Gastrocnemius medialis (tissue), 4 donors: Measurements from ENCODE around the gene MAVS. TPM values are rescaled to one million over a fixed set of nuclear protein-coding genes. Genes with fewer than 3 reads are reported as not detected.

Source experiments
- ATAC-seq, 2 donors: fragments of 150-250 bp; one replicate each; pipeline ENCODE4 v1.9.1; 2016
- DNase-seq, 2 donors: peaks; one replicate each; pipeline ENCODE4 v3.0.0-alpha.2; 2019
- H3K27ac ChIP-seq, 4 donors: fragments of 200-600 bp; sonication (generic); 1 replicate in 1 of 4; 2 replicates in 3 of 4; pipeline ENCODE4 v1.5.1; 2016 to 2018; ENCODE audit warnings: mild to moderate bottlenecking in 2 of 4, moderate library complexity in 1 of 4
- H3K27me3 ChIP-seq, 3 donors: fragments of 200-600 bp; sonication (generic) in 2 of 3; 1 replicate in 1 of 3; 2 replicates in 2 of 3; pipeline versions ENCODE4 v1.5.1 to v1.6.0; 2016 to 2019; ENCODE audit warnings: mild to moderate bottlenecking in 1 of 3, moderate library complexity in 1 of 3
- H3K36me3 ChIP-seq, 2 donors: fragments of 200-600 bp; sonication (generic) in 1 of 2; one replicate each; pipeline ENCODE4 v1.5.1; 2017 to 2018
- H3K4me1 ChIP-seq, 2 donors: fragments of 200-600 bp; sonication (generic) in 1 of 2; one replicate each; pipeline ENCODE4 v1.5.1; 2016 to 2017; ENCODE audit warnings: mild to moderate bottlenecking in 2 of 2
- H3K4me3 ChIP-seq, 4 donors: fragments of 200-600 bp; sonication (generic) in 3 of 4; 1 replicate in 1 of 4; 2 replicates in 3 of 4; pipeline ENCODE4 v1.5.1; 2016 to 2019; ENCODE audit warnings: mild to moderate bottlenecking in 2 of 4
- H3K9me3 ChIP-seq, 3 donors: fragments of 200-600 bp; sonication (generic) in 2 of 3; 1 replicate in 1 of 3; 2 replicates in 2 of 3; pipeline ENCODE4 v1.5.1; 2016 to 2019
- CTCF ChIP-seq, 5 experiments: fragments of 450-650 bp in 3 of 5; fragments of 200-600 bp in 2 of 5; sonication (generic) in 2 of 5; IDR thresholded peaks in 4 of 5; conservative IDR thresholded peaks in 1 of 5; 1 replicate in 4 of 5; 2 replicates in 1 of 5; pipeline ENCODE4 v1.5.1; 2016 to 2019; ENCODE audit warnings: antibody characterized with exemption in 5 of 5, mild to moderate bottlenecking in 3 of 5, moderate library complexity in 3 of 5
- POLR2A ChIP-seq, 2 donors: fragments of 450-650 bp; IDR thresholded peaks; one replicate each; pipeline ENCODE4 v1.6.1; 2017; ENCODE audit warnings: antibody characterized with exemption in 2 of 2, mild to moderate bottlenecking in 2 of 2, moderate library complexity in 2 of 2
- in situ Hi-C, 4 donors: fragments of 200-750 bp; cut with MboI; loops; one replicate each; pipeline versions ENCODE4 v1.15.0 to v1.8.0; 2017; ENCODE audit warnings: low sequenced_read_pairs in 4 of 4
- intact Hi-C: fragments of 100-400 bp; cut with DNase I; formaldehyde crosslinking; loops from one replicate; pipeline ENCODE4 v1.15.1; 2023; ENCODE audit warnings: low total_unique reads
- total RNA-seq, 4 donors: library from RNA; depleted of rRNA; stranded (reverse); fragments of >200 nt; gene quantifications; one replicate each; pipeline versions ENCODE4 v1.1.0 to v1.2.3, GENCODE V29; 2016

MAVS gene
- total RNA-seq, 4 donors from 2014 or later, result 37.9 to 64.5 (median 44.4) TPM

- no peak overlapping the region for H3K4me3 ChIP-seq
- no peak for DNase-seq
- no peaks in the 10 kb centered on the region for H3K4me1 ChIP-seq
- peaks cover 3 to 72% of the 10 kb centered on the region in 2 donors for H3K36me3 ChIP-seq
- no peak for ATAC-seq
- no peaks in the 10 kb centered on the region for H3K9me3 ChIP-seq
- no peak overlapping the region for H3K27ac ChIP-seq
- no peaks in the 10 kb centered on the region for H3K27me3 ChIP-seq
- TF ChIP-seq CTCF (IDR thresholded peaks at IDR 0.05 in 4 of 5, conservative IDR thresholded peaks at IDR 0.05 in 1 of 5) (no peak), POLR2A (IDR thresholded peaks at IDR 0.05) (no peak)
- intact Hi-C loops, result no loop called here
- in situ Hi-C loops, result no loop called here
Observed at GRCh38 chr20:3865887-3866407, 19.3 kb downstream of the MAVS start.

- Histone ChIP-seq H3K4me1 (no peaks in the 10 kb centered on the region), H3K27ac (no peak overlapping the region), H3K4me3 (no peak overlapping the region), H3K9me3 (no peaks in the 10 kb centered on the region), H3K27me3 (no peaks in the 10 kb centered on the region), H3K36me3 (peaks cover 3 to 72% of the 10 kb centered on the region in 2 donors)
- TF ChIP-seq CTCF (IDR thresholded peaks at IDR 0.05 in 4 of 5, conservative IDR thresholded peaks at IDR 0.05 in 1 of 5), result no peak
- TF ChIP-seq POLR2A (IDR thresholded peaks at IDR 0.05), result no peak
- in situ Hi-C loops, result no loop called here
- intact Hi-C loops, result no loop called here
- DNase-seq (no peak), ATAC-seq (no peak)
Observed at GRCh38 chr20:3866464-3866863, 19.8 kb downstream of the MAVS start.

- TF ChIP-seq CTCF (IDR thresholded peaks at IDR 0.05 in 4 of 5, conservative IDR thresholded peaks at IDR 0.05 in 1 of 5) (no peak), POLR2A (IDR thresholded peaks at IDR 0.05) (no peak)
- Histone ChIP-seq H3K36me3 (peaks cover 0 to 72% of the 10 kb centered on the region in 2 donors), H3K9me3 (no peaks in the 10 kb centered on the region), H3K27ac (no peak overlapping the region), H3K27me3 (no peaks in the 10 kb centered on the region), H3K4me1 (peaks cover 0 to 3% of the 10 kb centered on the region in 2 donors), H3K4me3 (no peak overlapping the region)
- DNase-seq (no peak), ATAC-seq (no peak)
- intact Hi-C loops, result no loop called here
- in situ Hi-C loops, result no loop called here
Observed at GRCh38 chr20:3867802-3868201, 21.2 kb downstream of the MAVS start.

GRCh38 chr20:3869839-3870634, 23.4 kb downstream of the MAVS start:
- H3K36me3 ChIP-seq, result peaks cover 0 to 61% of the 10 kb centered on the region in 2 donors
- ATAC-seq, result no peak
- in situ Hi-C loops, result no loop called here
- peaks cover 5 to 16% of the 10 kb centered on the region in 2 donors for H3K4me1 ChIP-seq
- no peak overlapping the region for H3K4me3 ChIP-seq
- no peaks in the 10 kb centered on the region for H3K9me3 ChIP-seq
- no peak overlapping the region for H3K27ac ChIP-seq
- intact Hi-C loops, result no loop called here
- no peaks in the 10 kb centered on the region for H3K27me3 ChIP-seq
- TF ChIP-seq POLR2A (IDR thresholded peaks at IDR 0.05), result no peak
- no peak for TF ChIP-seq CTCF (IDR thresholded peaks at IDR 0.05 in 4 of 5, conservative IDR thresholded peaks at IDR 0.05 in 1 of 5)
- DNase-seq, result no peak
